HG02970 (cell line): ENCODE data around the gene CTPS1.

Experiments
- ATAC-seq: cut with Tn5 transposase; IDR thresholded peaks from one replicate; pipeline ENCODE4 v1.9.1; 2021; ENCODE audit warnings: mild to moderate bottlenecking, moderate library complexity, moderate number of reproducible peaks; ENCODE audit not compliant: unreplicated experiment, low FRiP score

The CTPS1 gene

DNA sequence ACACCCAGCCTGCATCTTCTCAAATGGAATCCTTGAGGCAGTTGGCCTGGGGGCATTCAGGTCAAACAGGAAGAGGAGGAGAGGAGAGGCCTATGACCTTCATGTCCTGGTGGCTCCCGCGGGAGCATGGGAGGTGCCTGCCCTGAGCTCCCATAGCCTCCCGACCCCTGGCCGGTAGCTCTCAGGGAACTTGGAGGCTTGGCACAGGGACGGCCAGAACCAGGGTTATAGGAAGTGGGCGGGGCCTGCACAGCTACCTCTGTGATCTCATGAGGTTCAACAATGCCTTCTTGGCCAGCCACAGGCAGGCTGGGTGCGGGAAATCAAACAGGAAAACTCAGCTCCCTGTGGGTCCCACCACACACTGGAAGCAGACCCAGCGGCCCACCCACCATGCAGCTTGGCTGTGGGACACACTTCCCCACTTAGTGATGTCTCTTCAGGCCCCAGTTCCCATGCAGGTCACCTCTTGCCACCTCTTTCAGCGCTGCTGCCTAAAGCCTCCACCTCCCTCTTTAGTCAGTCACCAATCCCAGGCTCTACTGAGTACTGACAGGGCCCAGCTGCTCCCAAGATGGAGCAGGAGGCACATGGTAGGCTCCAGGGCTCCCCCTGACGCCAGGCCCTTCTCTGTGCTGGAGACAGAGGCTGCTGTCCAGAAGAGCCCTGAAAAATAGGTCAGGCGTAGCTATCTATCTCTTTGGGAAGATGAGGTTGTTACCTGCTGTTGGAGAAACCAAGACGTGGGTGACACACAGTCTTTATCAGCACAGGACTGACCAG is 42.2 kb downstream of the CTPS1 start, which contains the start of gene SLFNL1:
TSS of gene SLFNL1 (minus strand) at position 200 of the 783 bp plus-strand sequence. CDS start 1,065 bp downstream, outside the sequence.
- no peak for ATAC-seq

DNA sequence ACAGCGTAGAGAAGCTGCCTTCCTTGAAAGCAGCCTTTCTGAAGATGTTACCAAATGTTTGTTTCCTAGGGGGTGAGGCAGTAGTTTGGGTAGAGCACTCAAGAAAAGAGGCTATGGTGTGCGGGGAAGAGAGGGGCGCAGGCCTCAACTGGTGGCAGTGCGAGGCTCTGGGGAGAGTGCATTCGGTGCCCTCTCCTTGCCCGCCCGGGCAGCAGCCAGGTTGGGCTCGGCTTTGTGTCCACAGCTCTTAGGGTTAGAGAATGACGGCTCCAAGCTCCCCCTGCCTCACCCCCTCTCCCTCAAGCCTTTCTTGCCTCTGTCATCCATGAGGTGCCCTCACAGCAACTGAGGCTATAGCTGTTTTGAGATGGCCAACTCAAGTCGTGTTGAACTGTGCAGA is 42.9 kb downstream of the CTPS1 start:
- no peak for ATAC-seq

DNA sequence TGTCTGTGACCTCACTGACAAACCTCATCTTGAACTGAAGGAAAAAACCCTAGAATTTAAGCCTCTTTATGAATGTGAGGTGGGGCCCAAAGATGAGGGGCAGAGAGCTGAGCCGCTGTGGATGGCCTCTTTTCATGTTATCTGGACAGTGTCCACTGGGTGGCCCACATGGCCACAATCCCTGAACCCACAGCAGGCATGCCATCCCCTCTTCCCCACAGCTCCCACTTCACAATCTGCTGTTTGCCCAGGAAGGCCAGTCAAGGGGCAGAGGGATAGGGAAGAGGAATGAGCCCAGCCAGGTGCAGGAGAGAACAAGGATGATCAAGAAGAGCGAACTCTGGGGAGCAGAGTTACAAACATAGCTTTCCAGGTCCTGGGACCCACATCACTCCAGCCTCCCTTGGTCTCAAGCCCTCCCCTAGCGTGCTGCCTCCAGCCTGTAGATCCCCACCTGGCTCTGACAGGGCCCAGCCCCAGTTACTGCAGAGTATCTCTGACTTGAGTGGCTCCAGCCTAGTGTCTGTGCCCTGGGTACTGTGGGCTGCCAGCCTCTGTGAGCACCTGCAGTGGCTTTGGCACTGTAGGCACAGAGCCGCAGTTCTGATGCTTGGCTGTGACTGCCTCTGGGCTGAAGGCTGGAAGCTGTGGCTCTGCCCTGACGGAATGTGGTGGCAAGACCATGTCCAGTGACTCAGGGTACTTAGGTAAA is 43.9 kb downstream of the CTPS1 start:
- ATAC-seq = no peak

DNA sequence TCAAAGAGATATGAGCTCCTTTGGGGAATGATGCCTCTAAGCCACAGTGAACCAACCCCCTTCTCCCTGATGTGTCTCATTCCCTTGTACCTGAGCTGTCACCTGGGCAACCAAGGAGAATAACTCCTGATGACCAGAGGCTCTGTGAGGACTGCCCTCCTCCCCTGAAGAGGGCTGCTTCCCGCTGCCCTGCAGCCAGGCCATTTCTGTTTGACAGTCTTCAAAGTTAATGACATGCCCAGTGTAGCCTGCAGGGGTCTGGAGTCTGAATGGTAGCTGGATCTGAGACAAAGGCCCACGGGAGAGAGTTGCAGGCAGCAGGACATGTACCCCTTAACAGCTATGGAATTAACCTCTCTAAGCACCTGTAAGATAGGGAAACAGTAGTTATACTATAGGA is 45.5 kb downstream of the CTPS1 start:
- no peak for ATAC-seq

DNA sequence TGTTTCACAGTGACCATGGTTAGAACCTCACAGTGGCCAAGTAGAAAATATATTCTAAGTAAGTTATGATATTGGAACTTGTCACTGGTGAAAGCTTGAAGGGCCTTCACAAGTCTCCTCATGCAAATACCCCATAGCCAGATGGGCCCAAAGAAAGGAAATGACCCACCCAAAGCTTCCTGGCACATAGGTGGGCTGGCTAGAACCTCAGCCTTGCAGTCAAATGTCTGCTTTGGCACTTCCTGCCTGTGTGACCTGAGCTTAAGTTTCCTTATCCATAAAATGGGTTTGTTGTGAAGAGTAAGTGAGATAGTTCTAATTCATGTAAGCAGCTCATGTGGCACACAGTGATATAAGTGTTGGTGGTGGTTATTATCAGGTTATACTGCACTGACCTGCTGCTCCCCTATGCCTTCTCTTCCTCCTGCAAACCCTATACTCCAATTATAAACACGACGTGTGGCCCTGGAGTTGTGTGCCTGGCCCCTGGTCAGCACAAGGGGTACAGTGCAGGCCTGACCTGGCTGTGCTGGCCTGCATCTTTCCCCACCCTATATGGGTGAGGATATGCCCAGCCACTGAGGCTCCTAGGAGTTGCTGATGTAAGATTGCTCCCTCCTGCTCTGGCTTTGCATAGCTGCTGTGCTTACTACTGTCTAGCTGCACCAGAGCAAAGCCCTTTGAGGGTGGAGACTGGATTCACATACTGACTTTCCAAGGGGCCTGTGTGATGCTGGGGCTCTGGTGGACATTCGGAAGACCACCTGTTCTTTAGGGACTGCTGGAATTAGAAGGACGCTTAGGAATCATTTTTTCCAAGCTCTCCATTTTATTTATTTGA is 46.7 kb downstream of the CTPS1 start:
- no peak for ATAC-seq

DNA sequence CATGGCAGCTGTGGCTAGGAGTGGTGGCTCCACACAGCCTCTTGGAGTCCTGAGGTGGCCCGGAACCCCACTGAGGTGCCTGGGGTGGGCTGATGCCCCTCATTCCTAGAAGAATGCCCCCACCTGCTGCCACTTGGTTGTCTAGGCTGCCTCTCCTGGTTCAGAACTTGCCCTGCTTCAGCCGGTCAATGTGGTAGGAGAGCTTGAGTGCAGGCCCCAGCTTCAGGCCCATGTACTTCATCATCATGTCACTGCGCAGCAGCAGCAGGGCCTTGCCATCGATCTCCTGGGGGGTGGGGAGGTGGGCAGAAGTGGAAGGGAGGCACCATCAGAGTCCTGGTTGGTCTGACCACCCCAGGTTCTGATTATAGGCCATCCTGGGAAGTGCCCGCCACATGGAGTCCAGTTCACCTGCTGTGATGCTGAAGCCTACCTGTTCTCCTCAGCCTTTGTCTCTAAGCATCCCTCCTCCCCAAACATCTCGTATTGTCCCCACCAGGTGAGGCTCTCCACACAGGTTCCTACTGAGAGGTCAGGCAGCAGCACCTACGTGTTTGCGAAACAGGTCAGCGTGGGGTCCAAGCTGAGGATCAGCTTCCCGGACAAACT is 48.6 kb downstream of the CTPS1 start:
- no peak for ATAC-seq

DNA sequence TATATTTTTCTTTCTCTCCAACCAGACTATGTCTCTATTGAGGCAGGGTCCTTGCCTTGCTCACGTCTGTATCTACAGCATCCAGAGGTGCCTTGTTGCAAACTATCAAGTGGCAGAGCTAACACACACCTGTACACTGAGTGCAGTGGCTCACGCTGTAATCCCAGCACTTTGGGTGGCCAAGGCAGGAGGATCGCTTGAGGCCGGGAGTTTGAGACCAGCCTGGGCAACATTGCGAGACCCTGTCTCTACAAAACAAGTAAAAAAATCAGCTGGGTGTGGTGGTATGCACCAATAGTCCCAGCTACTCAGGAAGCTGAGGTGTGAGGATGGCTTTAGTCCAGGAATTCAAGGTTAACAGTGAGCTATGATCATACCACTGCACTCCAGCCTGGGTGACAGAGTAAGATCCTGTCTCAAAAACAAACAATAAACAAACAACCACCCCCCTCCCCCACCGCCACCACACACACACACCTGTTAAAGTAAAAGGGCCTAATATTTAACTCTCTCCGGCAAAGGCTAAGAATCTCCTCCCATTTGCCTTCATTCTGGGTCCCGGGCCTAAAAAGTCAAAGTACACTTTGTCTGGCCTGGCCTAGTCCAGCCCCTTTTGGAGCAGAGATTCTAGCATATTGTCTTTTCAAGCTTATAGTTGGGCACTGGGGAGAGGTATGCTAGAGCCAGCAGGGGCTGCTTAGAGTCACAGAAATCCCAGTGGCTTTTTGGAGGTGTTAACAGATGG is 51.5 kb downstream of the CTPS1 start:
- ATAC-seq = no peak

DNA sequence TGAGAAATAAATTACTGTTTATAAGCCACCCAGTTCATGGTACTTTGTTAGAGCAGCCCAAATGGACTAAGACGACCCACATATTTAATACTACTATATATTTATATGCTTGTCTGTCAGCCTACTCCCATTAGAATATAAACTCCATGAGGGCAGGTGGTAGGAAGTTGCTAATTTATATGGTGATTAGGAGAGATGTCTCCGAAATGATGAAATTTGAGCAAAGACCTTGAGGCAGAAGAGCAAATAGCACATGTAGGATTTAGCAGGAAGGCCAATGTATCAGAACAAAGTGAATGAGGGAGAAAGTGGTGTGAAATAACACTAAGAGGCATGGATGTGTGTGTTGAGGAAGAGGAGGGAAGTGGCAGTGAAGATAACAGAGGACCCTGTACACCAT is 52.7 kb downstream of the CTPS1 start:
- ATAC-seq = no peak

DNA sequence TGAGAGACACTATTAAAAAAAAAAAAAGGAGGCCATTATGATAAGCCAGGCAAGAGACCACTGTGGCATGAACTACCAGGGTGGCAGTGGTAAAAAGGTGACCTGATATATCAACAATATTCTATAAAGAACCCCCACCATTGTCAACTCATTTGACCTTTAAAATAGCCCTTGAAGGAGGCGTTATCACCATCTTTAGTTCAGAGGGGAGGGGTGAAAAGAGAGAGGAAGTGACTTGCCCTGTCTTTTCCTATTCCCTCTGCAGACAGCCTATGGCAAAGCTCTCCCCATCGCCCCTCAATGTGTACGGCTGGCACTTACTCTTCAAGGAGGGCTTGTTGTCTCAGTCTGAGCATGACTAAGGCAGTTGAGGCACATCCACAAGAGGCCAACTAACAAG is 53.8 kb downstream of the CTPS1 start:
- no peak for ATAC-seq

DNA sequence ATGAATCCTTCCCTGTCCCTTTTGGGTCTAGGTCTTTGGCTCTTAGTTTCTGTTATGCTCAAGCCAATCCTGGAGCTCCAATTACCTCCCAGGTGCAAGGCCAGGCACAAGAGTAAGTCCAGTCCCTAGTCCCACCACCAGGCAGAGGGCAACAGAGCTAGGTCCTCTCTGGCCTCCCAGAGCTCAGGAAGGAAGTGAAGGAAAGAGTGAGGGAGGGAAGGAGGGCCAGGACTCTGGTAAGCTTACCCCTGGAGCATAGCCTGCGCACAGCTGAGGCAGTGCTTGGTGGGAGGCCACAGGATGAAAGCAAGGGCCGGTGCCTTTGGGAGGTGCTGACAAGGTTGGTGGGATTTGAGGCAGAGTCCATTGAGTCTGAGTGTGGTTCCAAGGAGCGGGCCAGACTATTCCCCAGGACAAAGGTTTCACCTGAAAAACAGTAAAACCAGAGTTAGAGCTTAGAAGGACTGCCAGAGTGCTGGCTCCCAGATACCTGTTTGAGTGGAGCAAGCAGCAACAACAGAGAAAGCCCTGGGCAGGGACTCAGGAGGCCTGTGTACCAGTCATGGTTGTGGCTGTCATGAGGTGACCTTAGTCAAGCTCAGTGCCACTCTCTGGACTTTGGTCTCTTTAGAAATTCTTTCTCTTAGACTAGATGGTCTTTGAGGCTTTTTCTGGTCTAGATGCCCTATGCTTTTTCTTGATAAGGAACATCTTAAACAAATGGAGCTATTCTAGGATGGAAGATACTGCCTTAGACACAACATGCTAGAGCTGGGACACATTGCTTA is 57.8 kb downstream of the CTPS1 start:
- ATAC-seq = no peak

DNA sequence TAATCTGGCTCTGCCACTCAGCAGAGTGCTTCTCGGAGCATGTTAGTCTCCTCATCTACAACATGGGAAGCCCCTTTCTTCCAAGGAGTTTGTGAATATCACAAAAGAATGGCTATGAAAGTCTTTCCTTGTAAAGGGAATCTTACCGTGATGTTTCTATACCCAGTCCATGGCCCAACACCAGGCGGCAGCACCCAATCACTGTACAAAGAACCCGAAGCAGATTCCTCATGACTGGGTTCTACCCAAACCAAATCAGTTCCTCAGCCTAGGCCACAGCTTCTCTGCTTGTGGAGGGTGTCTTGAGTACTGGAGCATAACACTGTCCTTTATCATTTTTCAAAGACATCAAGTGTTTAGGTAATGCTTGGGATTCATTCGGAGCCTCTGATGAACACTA is 58.6 kb downstream of the CTPS1 start:
- ATAC-seq = no peak

DNA sequence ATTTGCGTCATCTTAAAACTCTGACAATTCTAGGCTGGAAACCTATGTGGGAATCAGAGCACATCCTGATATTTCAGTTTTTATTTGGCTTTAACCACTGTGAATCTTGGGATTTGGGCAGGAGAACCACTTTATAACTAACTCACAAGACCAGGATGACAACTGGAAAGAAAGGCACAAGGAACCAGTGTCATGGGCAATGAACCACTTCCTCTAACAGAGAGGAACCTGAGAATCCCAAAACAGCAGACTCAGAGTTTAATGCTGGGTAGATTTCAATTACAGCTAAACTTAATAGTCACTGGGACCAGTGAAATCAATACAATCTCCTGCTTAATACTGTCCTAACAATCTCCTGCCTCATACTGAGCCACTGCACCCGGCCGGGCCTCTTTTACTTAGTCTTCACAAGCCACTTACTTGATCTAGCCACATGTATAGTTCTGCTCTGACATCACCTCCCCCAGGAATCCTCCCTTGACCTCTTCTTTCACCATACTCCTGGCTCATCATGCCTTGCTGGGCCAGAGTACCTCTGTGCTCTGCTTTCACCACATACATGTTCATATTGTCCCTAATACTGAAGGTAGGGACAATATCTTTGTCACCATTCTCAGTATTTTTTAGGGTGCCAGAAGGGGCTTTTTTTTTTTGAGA is 62.2 kb downstream of the CTPS1 start:
- no peak for ATAC-seq

DNA sequence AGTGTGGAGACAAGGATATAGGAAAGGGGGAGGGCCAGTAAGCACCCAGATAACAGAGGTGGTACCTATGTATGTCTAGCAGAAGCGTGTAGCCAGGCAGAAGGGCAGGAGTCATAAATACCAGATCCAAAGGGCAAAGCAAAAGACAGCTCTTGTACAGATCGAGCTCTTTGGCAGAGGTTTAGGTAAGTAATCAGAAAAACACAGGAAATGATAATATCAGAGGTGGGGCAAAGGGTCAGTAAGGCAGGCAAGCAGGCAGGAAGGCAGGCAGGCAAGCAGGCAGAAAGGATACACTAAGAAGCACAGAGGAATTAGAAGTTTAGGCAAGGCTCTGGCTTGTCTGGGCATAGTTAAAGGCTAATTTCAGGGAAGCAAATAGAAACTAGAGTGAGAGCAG is 64.7 kb downstream of the CTPS1 start:
- no peak for ATAC-seq

DNA sequence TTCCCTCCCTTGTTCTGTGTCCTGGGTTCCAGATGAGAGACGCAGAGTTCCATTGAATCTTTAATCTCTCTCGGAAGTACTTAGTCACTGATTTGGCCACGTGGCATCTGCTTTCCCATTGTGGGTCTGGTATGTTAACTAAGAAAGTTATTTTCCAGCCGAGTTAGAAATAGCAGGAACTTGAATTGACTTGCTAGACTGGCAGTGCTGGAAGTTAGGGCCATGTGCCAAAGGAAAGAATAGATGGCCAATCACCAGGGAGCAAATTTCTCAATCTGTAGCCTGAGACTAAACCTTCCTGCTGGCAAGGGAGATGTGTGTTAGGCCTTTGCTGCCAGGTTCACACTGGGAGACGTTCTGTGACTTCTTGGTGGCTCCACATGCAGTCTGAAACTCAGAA is 66.2 kb downstream of the CTPS1 start:
- ATAC-seq = no peak

DNA sequence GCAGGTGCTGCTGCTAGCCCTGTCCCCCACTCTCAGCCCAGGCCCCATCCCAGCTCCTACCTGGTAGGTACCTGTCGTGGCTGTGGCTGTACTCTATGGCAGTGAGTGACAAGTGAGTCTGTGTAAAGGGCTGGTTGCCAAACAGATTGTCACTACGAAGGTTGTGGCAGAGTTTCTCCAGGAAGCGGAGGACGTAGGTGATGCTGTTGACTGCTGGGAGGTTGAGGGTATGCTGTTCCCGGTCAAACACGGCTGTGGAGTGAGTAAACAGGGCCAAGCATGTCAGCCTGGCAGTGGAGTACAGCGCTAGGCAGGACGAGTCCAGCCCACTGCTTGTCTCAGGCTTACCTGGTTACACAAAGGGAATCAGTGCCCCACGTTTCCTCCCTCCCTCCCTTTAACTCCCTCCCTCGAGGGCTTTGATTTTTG is 66.9 kb downstream of the CTPS1 start:
- ATAC-seq = no peak

DNA sequence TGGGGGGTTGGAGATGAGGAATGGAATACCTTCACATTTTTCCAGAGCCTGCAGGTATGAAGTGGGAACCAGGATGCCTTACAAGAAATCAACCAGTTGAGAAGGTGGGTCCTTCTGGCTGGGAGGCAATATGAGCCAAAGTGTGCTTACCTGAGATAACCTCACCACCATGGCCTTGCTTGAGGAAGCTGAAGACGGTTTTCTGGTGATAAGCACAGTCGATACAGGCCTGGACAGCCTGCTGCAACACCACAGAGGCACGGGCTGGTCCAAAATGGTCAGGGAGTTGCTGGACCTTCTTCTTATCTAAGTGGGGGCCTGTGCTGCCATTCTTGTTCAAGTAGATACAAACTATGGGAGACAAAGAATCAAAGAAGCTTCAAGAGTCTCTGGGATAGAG is 69.0 kb downstream of the CTPS1 start:
- ATAC-seq = no peak

DNA sequence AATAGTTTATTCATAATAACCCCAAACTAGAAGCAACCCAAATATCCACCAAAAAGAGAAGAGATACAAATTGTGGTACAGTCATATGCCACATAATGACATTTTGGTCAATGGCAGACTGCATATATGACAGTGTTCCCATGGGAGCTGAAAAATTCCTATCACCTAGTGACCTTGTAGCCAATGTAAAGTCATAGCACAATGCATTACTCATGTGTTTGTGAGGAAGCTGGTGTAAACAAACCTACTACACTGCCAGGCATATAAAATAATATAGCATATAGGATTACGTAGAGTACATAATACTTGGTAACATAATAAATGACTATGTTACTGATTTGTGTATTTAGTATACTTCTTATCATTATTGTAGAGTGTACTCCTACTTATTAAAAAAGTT is 71.5 kb downstream of the CTPS1 start:
- no peak for ATAC-seq

DNA sequence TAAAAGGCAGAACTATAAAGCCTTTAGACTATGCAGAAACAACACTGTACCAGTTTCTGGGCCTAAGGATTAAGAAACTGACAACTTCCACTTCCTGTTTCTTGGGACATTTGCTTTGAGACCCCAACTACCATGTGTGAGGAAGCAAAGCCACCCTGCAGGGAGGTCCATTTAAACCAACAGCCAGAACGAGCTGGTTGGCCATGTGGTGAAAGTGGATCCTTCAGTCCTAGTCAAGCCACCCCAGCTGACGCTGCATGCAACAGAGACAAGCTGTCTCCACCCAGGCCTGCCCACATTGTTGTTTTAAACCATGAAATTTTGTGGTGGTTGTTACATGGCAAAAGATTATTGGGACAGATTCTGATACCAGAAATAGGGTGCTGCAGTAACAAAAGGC is 73.8 kb downstream of the CTPS1 start:
- no peak for ATAC-seq

DNA sequence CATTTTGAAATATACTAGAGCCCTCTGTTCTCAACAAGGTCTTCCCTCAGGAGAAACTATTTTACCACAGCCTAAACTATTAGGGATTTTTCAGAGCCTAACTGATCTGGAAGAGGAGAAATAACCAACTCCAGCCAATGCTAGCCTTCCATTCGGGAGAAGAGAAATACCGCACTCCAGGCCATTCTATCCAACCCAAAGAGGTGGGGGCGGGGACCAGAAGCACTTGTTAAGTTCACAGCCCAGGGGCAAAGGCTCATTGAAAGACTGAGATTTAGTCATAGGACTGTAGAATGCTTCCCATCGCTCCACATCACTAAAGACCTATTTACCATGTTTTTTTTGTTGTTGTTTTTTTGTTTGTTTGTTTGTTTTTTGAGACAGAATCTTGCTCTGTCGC is 77.4 kb downstream of the CTPS1 start:
- no peak for ATAC-seq
